Stomach (tissue), 9 donors: Measurements from ENCODE around the gene KIAA0513. TPM values are rescaled to one million over a fixed set of nuclear protein-coding genes. Genes with fewer than 3 reads are reported as not detected.

ENCODE experiments used
- DNase-seq, 2 donors: peaks; one replicate each; pipeline versions ENCODE4 v3.0.0 to v3.0.0-alpha.2; 2013 to 2019
- H3K27ac ChIP-seq, 5 donors: fragments of 200-600 bp in 4 of 5; sonication (generic) in 4 of 5; one replicate each; pipeline ENCODE4 v1.5.1; 2013 to 2019; ENCODE audit warnings: mild to moderate bottlenecking in 1 of 5, moderate library complexity in 1 of 5
- H3K27me3 ChIP-seq, 3 donors: fragments of 200-600 bp; sonication (generic); one replicate each; pipeline ENCODE4 v1.5.1; 2017 to 2019; ENCODE audit warnings: mixed run types in 1 of 3
- H3K36me3 ChIP-seq, 4 donors: fragments of 200-600 bp; sonication (generic); 1 replicate in 3 of 4; 2 replicates in 1 of 4; pipeline ENCODE4 v1.5.1; 2016 to 2019
- H3K4me1 ChIP-seq, 4 donors: fragments of 200-600 bp; sonication (generic); one replicate each; pipeline ENCODE4 v1.5.1; 2016 to 2019
- H3K4me3 ChIP-seq, 4 donors: fragments of 200-600 bp; sonication (generic) in 3 of 4; one replicate each; pipeline ENCODE4 v1.5.1; 2016 to 2019; ENCODE audit warnings: mild to moderate bottlenecking in 1 of 4
- H3K9me3 ChIP-seq, 4 donors: fragments of 200-600 bp; sonication (generic); one replicate each; pipeline ENCODE4 v1.5.1; 2016 to 2019
- EP300 ChIP-seq: sonication (generic); formaldehyde crosslinking; IDR thresholded peaks from one replicate; pipeline ENCODE4 v1.6.1; 2017; ENCODE audit warnings: antibody characterized with exemption
- POLR2A ChIP-seq, 4 donors: fragments of 450-650 bp; IDR thresholded peaks; one replicate each; pipeline ENCODE4 v1.6.1; 2016; ENCODE audit warnings: antibody characterized with exemption in 4 of 4, control low read depth in 2 of 4, mild to moderate bottlenecking in 1 of 4, moderate library complexity in 1 of 4
- POLR2AphosphoS5 ChIP-seq, 3 donors: sonication (generic); formaldehyde crosslinking; IDR thresholded peaks; one replicate each; pipeline ENCODE4 v1.6.1; 2016; ENCODE audit warnings: antibody characterized with exemption in 3 of 3
- WGBS, 5 donors: extraction: QIAGEN DNeasy Blood & Tissue Kit in 3 of 5; methylation state at CpG; one replicate each; pipeline versions ENCODE4 v1.1.5 to v1.1.7; 2013 to 2018; 5-methylcytosine and 5-hydroxymethylcytosine counted together
- intact Hi-C: fragments of 100-400 bp; cut with DNase I; formaldehyde crosslinking; loops from one replicate; pipeline ENCODE4 v1.15.1; 2023; ENCODE audit warnings: low total_unique reads
- polyA plus RNA-seq, 3 donors: library from polyadenylated mRNA; stranded (reverse); fragments of 200-250 nt; gene quantifications; one replicate each; pipeline ENCODE4 v1.2.3, GENCODE V29; 2013
- total RNA-seq, 5 donors: library from RNA; depleted of rRNA; stranded (reverse); fragments of >200 nt; gene quantifications; one replicate each; pipeline versions ENCODE4 v1.1.0 to v1.2.3, GENCODE V29; 2014 to 2016
- TF ChIP-seq, protein P1 (sequence below), 7 experiments: fragments of 450-650 bp in 4 of 7; fragments of 200-600 bp in 3 of 7; sonication (generic) in 3 of 7; IDR thresholded peaks; one replicate each; pipeline ENCODE4 v1.5.1; 2016 to 2019; ENCODE audit warnings: antibody characterized with exemption in 7 of 7, control low read depth in 2 of 7, mild to moderate bottlenecking in 1 of 7
- donor health status: healthy with polysubstance abuse.
- donor health status: Bipolar disorder and iron deficiency.
- donor health status: healthy.

Gene KIAA0513
- total and polyA plus RNA-seq, 8 donors: 3.6 to 40.6 (median 14.9) TPM

DNA sequence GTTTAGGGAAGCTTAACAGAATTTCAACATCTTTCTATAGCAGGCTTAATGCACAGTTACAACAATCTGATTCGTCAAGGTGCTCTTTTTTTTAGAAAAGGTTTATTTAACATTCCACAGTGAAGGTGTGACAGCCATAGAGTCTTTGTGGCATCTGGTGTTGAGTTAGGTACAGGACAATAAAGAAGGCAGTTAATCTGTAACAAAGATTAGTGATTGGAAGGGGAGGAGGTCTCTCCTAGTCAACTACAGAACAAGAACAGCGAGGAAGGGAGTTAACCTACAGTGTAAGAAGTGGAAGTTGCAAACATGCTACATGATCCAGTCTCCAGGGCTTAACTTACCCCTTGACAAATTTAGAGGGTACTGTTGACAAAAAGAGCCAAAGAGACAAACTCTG is 13.3 kb upstream of the KIAA0513 start:
- Histone ChIP-seq H3K27me3 (no peaks in the 10 kb centered on the region), H3K36me3 (no peaks in the 10 kb centered on the region), H3K9me3 (no peaks in the 10 kb centered on the region), H3K27ac (peak overlapping the region in 3 of 5 donors; percentile 8 to 40 (median 10)), H3K4me3 (no peak overlapping the region), H3K4me1 (peaks cover 20 to 53% (median 31%) of the 10 kb centered on the region in 4 donors)
- intact Hi-C loops: no loop called here
- WGBS, 5 donors: 23 to 52% (median 35%) methylated on average over 2 of the region's 2 CpGs
- DNase-seq: peak in 1 of 2 donors; percentile 69
- TF ChIP-seq POLR2AphosphoS5 (IDR thresholded peaks at IDR 0.05) (peak in 1 of 3 donors; percentile 26), POLR2A (IDR thresholded peaks at IDR 0.05) (no peak)

DNA sequence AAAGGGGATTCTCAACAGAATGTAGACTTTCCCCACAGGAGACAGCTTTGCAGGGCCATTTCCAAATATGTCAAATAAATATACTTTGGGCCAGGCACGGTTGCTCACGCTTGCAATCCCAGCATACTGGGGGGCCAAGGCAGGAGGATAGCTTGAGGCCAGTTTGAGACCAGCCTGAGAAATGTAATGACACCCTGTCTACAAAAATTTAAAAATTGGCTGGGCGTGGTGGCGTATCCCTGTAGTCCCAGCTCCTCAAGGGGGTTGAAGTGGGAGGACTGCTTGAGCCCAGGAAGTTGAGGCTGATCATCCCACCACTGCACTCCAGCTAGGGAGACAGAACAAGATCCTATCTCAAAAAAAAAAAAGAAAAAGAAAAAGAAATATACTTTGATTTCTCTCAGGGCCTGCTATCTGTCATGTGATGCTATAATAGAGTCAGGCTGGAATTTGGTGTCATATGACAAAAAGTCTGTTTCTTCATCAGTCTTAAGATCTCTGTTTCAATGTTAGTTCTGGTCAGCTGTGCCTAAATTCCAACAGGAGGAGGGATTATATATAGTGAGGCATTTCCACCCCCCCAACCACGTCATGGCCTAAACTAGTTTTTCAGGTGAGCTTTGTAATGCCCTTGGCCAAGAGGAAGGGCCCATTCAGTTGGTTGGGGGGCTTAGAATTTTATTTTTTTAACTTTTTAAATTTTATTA is 12.0 kb upstream of the KIAA0513 start:
- DNase-seq: peak in 1 of 2 donors; percentile 65
- no peaks in the 10 kb centered on the region for H3K9me3 ChIP-seq
- no peak for TF ChIP-seq EP300
- TF ChIP-seq, protein P1, sequence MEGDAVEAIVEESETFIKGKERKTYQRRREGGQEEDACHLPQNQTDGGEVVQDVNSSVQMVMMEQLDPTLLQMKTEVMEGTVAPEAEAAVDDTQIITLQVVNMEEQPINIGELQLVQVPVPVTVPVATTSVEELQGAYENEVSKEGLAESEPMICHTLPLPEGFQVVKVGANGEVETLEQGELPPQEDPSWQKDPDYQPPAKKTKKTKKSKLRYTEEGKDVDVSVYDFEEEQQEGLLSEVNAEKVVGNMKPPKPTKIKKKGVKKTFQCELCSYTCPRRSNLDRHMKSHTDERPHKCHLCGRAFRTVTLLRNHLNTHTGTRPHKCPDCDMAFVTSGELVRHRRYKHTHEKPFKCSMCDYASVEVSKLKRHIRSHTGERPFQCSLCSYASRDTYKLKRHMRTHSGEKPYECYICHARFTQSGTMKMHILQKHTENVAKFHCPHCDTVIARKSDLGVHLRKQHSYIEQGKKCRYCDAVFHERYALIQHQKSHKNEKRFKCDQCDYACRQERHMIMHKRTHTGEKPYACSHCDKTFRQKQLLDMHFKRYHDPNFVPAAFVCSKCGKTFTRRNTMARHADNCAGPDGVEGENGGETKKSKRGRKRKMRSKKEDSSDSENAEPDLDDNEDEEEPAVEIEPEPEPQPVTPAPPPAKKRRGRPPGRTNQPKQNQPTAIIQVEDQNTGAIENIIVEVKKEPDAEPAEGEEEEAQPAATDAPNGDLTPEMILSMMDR (IDR thresholded peaks at IDR 0.05): no peak
- TF ChIP-seq POLR2AphosphoS5 (IDR thresholded peaks at IDR 0.05): no peak
- TF ChIP-seq POLR2A (IDR thresholded peaks at IDR 0.05): no peak
- peaks cover 12 to 50% (median 26%) of the 10 kb centered on the region in 4 donors for H3K4me1 ChIP-seq
- intact Hi-C loops: no loop called here
- WGBS, 5 donors: 83 to 93% (median 90%) methylated on average over 5 of the region's 5 CpGs
- no peak overlapping the region for H3K27ac ChIP-seq
- H3K27me3 ChIP-seq: no peaks in the 10 kb centered on the region
- no peak overlapping the region for H3K4me3 ChIP-seq
- H3K36me3 ChIP-seq: no peaks in the 10 kb centered on the region

DNA sequence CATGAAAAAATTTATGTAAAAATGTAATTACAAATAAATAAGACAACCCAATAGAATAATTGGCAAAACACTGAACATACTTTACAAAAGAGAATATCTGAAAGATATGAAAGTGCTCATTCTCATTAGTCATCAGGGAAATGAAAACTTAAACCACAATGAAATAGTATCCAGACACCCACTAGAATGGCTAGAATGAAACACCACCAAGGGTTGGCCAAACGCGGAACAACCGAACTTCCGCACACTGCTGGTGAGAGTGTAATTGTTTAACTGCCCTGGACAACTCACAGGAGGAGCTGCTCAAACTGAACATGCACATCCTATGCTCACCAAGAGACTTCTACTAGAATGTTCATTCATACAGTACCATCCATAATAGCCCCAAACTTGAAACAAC is 10.4 kb upstream of the KIAA0513 start:
- Histone ChIP-seq H3K27ac (no peak overlapping the region), H3K36me3 (no peaks in the 10 kb centered on the region), H3K4me3 (no peak overlapping the region), H3K4me1 (peaks cover 6 to 44% (median 21%) of the 10 kb centered on the region in 4 donors), H3K9me3 (no peaks in the 10 kb centered on the region), H3K27me3 (no peaks in the 10 kb centered on the region)
- intact Hi-C loops: no loop called here
- TF ChIP-seq POLR2A (IDR thresholded peaks at IDR 0.05): no peak
- TF ChIP-seq POLR2AphosphoS5 (IDR thresholded peaks at IDR 0.05): no peak
- TF ChIP-seq, protein P1 (IDR thresholded peaks at IDR 0.05): no peak
- TF ChIP-seq EP300: no peak
- WGBS, 5 donors: 66 to 88% (median 83%) methylated on average over 4 of the region's 4 CpGs
- no peak for DNase-seq

DNA sequence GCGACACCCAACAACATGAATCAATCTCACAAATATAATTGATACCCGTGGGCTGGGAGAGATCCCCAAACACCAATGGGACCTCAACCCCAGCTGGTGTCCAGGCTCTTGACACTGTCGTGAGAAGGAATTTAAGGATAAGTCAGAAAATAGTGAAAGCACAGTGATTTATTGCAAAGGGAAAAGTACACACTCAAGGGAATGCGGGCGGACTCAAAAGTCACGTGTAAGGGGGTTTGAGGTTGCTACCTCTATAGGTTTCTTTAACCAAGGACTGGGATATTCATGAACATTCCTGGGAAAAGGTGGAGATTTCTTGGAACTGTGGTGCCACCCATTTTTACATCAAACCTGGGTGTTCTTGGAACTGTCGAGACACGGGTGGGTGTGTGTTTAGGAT is 10.0 kb upstream of the KIAA0513 start:
- H3K36me3 ChIP-seq: no peaks in the 10 kb centered on the region
- peaks cover 6 to 40% (median 20%) of the 10 kb centered on the region in 4 donors for H3K4me1 ChIP-seq
- DNase-seq: no peak
- intact Hi-C loops: no loop called here
- no peaks in the 10 kb centered on the region for H3K27me3 ChIP-seq
- no peak overlapping the region for H3K4me3 ChIP-seq
- no peak overlapping the region for H3K27ac ChIP-seq
- no peaks in the 10 kb centered on the region for H3K9me3 ChIP-seq
- WGBS, 5 donors: 82 to 87% (median 83%) methylated on average over 8 of the region's 8 CpGs
- TF ChIP-seq, protein P1 (IDR thresholded peaks at IDR 0.05): no peak
- no peak for TF ChIP-seq EP300
- no peak for TF ChIP-seq POLR2A (IDR thresholded peaks at IDR 0.05)
- no peak for TF ChIP-seq POLR2AphosphoS5 (IDR thresholded peaks at IDR 0.05)
